Fibroblast of skin of right quadriceps (primary cell): ENCODE measurements around the gene ACVRL1.
"Not testable (repeated sequence)": the region's sequence is repeated elsewhere in the genome, so short reads cannot be mapped to it uniquely, and the experiment has no call there.

ENCODE experiments used
- DNase-seq: peaks from one replicate; pipeline ENCODE4 v3.0.0-alpha.2; 2013

Gene ACVRL1

DNA sequence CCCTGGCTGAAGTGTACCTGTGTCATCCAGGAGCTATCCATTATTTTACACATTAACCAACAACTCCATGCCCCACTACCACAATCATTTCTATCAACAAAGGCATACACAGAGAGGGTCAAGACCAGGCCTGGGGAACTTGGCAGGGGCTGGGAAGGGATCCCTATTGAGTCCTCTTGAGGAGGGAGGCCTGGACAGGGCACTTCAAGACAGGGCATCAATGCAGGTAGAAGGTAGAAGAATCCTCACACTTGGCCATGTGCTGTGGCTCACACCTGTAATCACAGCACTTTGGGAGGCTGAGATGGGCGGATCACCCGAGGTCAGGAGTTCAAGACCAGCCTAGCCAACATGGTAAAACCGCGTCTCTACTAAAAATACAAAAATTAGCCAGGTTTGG is 32.8 kb upstream of the ACVRL1 start:
- DNase-seq, result no peak

GRCh38 chr12:51879102-51879501 is 28.2 kb upstream of the ACVRL1 start:
- no peak for DNase-seq

GRCh38 chr12:51883295-51883694 is 24.0 kb upstream of the ACVRL1 start:
- no peak for DNase-seq

DNA sequence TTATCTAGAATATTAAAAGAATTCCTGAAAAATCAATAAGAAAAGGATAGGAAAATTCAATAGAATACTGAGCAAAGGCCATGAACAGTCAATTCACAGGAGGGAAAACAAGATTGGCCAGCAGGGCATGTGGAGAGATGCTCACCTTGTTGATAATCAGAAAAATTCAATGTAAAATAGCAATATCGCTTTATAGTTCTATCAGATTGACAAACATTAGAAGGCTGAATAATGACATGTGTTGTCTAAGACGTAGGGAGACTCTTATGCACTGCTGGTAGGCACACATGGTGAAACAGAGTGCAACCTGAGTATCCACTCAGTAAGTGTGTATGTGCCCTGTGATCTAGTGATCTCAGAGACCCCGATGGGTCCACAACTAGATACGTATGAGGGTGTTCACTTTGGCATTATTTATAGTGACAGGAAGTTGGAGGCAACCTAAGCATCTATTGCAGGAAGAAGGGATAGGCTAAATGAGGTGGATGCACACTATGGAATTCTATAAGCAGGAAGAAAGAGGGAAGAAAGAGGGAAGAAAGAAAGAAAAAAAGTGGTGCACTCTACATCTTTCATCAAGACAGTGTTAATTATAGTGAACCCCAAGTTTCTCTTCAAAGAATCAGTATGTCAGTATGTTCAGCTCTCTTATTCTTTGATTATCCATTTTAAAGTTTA is 23.2 kb upstream of the ACVRL1 start:
- no peak for DNase-seq

DNA sequence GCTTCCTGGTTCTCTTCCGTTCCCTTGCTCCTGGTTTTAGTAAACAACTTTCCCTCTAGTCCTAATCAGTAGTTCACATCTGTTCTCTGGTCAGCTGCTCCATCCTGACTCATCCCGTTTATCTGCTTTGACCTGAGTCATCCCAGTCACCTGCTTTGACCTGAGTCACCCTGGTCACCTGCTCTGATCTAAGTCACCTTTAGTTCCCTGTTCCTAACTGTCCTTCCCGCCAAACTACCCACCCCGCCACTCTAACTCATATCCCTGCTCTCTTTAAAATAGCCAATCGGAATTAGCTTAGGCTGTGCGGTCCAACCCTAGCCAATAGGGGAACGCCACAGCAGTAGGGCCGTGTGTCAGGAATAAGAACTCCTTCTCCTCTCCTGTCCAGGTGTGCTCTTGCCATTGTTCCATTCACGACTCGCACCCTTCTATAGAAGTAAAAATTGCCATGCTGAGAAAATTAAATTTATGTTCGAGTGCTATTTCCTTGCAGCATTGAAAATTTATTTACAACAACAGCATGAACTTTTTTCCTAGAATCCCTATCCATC is 22.6 kb upstream of the ACVRL1 start:
- no peak for DNase-seq

DNA sequence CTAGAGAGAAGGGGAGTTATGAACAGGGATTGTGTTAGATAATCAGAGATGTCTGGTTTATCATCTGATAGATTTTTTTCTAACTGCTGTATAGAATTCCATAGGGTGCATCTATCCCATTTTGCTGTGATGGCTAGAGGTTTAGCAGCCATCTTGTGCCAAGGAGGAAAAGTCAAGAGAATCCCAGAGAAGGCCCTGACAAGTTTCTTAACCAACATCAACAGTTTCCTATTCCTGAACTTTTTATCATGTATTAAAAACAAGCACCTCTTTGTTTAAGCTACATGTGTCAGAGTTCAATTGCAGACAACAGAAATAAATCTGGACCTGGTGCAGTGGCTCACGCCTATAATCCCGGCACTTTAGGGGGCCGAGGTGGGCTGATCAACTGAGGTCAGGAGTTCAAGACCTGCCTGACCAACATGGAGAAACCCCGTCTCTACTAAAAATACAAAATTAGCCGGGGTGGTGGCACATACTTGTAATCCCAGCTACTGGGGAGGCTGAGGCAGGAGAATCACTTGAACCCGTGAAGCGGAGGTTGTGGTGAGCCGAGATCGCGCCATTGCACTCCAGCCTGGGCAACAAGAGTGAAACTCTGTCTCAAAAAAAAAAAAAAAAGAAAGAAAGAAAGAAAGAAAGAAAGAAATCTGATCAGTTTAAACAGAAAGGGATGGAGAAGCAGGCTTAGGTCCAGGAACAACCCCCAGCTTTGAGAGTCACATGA is 21.8 kb upstream of the ACVRL1 start:
- DNase-seq, result not testable (repeated sequence)

DNA sequence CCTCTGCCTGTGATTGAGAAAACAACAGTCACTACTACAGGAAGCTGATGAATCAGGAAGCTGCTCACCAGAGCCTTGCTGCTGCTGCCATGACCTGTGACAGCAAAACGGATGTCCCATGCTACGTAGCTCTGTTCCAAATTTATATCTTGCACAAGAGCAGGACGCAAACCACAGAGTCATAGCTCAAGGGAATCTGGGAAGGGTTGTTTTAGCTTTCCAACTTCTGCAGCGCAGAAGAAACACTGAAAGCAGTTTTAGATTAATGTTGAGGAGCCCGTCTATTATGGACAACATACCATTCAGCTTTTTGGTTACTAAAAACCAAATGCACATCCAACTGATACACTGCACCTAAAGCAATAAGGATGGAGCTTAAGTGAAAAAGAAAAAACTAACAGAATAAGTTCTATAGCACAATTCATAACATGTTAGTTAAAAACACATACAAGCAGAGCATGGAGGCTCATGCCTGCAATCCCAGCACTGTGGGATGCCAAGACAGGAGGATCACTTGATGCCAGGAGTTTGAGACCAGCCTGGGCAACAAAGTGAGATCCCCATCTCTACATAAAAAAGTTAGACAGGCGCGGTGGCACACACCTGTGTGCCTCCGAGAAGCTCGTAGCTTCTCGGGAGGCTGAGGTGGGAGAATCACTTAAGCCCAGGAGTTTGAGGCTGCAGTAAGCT is 21.1 kb upstream of the ACVRL1 start:
- peak; percentile 95 for DNase-seq

- DNase-seq, result no peak
Measured at GRCh38 chr12:51887476-51888315, 19.6 kb upstream of the ACVRL1 start, which contains the start of gene ANKRD33. Gene ANKRD33 (plus strand): TSS chr12:51888103. CDS start chr12:51888187, 84 bp downstream.

GRCh38 chr12:51888316-51889215 is 18.7 kb upstream of the ACVRL1 start:
- DNase-seq, result no peak

- no peak for DNase-seq
Measured at GRCh38 chr12:51889216-51890132, 17.8 kb upstream of the ACVRL1 start.

DNA sequence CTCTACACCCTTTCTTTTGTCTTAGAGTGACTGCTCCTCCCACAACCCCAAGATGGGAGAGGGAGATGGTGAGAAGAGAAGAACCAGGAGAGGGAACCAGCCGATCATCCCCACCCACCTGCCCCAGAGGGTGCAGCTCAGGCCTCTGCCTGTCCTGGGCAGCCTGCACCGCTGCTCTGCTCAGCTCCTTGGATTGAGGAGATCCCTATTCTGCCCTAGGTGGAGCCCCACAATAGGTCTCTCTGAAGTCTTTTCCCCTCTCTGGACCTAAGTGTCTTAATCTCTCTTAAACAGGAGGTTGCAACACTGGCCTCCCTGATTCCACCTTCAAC is 17.2 kb upstream of the ACVRL1 start:
- no peak for DNase-seq

DNA sequence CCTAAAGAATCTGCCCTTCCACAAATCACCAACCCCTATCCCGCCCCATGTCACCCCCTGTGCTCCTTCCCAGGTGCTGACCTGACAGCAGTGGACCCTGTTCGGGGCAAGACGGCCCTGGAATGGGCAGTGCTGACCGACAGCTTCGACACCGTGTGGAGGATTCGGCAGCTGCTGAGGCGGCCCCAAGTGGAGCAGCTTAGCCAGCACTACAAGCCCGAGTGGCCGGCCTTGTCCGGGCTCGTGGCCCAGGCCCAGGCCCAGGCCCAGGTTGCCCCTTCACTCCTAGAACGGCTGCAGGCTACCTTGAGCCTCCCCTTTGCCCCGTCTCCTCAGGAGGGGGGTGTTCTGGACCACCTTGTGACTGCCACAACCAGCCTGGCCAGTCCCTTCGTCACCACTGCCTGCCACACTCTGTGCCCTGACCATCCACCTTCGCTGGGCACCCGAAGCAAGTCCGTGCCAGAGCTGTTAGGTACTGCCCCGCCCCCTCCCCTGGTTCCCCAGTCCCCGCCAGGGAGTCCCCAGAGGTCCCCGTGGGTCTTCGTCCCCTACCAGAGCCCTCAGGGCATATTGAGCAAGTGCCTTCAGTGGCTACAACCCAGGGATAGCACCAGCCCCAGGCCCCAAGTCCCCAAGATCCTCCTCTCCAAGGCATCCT is 16.7 kb upstream of the ACVRL1 start:
- DNase-seq, result no peak

DNA sequence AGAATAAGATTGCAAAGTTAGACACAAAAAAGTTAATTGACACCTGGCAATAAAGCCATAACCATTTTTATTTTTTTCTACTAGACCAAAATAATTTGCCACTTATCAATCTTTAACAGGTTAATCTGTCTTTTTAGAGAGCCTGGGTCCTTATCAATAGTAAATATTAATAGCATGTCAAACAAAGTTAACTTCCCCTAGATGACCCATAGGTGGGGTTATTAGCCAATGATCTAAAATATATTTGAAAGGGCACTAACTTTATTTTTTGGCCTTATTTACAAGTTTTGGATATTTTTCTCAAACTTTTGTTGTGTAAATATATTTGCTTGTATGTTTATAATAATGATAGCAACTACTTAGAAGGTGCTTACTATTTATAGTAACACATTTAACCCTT is 15.5 kb upstream of the ACVRL1 start:
- no peak for DNase-seq

DNA sequence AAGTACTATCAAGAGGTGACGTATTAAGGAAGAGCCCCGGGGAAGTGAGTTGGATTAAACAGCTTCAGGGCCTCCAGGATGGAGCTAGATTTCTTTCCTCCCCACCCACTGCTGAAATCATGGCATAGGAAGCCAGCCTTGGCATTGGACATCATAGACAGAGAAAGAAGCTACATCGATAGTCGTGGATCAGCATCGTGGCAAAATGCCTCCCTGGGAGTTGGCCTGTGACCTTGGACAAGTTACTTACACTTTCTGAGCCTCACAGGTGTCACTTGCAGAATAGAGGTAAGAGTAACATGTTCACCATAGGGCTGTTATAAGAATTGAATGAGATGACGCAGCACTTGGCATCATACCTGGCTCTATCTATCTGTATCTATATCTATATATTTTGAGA is 13.5 kb upstream of the ACVRL1 start:
- DNase-seq, result no peak

- no peak for DNase-seq
Measured at GRCh38 chr12:51895378-51896135, 11.7 kb upstream of the ACVRL1 start.

GRCh38 chr12:51896236-51896635 is 11.1 kb upstream of the ACVRL1 start:
- DNase-seq, result no peak

DNA sequence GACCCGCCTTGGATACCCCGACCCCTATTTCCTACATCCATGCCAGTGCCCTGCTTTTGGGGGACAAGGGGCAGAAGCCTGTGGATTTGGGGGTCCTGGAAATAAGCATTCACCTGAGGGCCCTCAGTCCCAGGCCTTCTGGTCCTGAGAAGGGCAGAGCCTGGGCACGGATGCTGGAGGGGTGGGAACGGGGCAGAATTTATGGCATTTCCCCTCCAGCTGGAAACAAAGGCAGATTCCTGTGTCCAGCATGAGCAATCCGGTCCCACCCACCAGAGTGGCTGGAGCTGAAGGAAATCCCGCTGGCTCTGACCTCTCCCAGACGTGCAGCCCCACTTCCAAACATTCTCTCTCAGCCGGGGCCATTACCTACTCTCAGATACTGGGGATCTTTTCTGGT is 10.1 kb upstream of the ACVRL1 start:
- DNase-seq, result no peak

DNA sequence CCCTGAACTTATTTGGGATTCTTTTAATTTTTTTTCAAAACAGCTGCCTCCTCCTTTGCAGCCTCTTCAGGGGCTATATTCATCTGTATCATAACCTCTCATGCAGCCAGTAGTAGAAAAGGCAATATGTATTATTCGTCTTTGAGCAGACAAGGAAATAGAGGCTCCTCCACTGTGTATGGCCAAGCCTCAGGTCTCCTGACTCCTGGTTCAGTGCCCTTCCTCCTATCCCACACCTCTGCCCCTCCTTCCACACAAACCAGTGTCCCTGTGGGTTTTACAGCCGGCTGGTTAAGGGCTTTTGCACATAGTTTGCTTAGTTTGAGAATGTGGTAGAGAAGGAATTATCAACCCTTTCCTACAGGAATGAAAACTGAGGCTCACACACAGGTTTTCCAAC is 8.8 kb upstream of the ACVRL1 start:
- DNase-seq, result no peak

DNA sequence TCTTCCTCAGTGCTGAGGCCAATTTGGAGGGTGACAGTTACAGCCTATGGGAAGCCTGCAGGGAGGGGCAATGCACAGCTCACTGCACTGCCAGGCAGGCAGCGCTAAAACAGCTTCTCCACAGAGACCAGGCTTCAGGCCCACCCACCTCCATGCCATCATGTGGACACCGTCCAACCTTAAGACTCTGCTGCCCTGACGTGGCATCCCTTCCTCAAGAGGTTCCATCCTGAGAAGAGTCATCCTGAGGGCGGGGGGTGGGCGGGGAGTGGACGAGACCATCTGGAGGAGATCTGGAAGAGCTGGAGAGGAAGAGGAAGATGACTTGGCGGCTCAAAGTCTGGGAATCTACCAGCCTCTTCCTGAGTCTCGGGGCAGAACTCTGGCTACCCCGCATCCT is 8.4 kb upstream of the ACVRL1 start:
- DNase-seq, result peak; percentile 85
